IMR-90 (cell line): Measurements from ENCODE around the gene TBC1D22A. TPM values are rescaled to one million over a fixed set of nuclear protein-coding genes. Genes with fewer than 3 reads are reported as not detected.

ENCODE experiments used
- ATAC-seq: fragments of 200-7000 bp; cut with Tn5 transposase; 2 replicates; pipeline ENCODE4 v1.9.1; 2020; ENCODE audit warnings: low read depth, mild to moderate bottlenecking, moderate library complexity
- BruUV-seq: library from RNA; stranded (reverse); fragments of 400-500 nt; replicated peaks from 2 replicates; lab custom pipeline; 2021; lab: Mats Ljungman, UMichigan
- CTCF ChIA-PET: fragments of 300-600 bp; formaldehyde crosslinking; extraction: SDS; loops from one replicate; lab custom pipeline; 2021; ENCODE audit warnings: antibody characterized with exemption; lab: Yijun Ruan, JAX
- POLR2A ChIA-PET: fragments of 300-600 bp; sonication (Branson Sonifier 250); formaldehyde crosslinking; loops from one replicate; lab custom pipeline; 2022; ENCODE audit warnings: antibody characterized with exemption; ENCODE audit not compliant: unreplicated experiment; lab: Charles Lee
- DNase-seq: peaks from one replicate; pipeline ENCODE4 v3.0.0; 2013
- H2AFZ ChIP-seq: replicated peaks from 2 replicates; pipeline ENCODE3; 2013; ENCODE audit warnings: low read length, mild to moderate bottlenecking; ENCODE audit not compliant: poor library complexity
- H2AK5ac ChIP-seq: 2 replicates; pipeline ENCODE4 v1.6.1; 2013; ENCODE audit warnings: low read depth, low read length, inconsistent platforms
- H2AK9ac ChIP-seq: replicated peaks from 2 replicates; pipeline ENCODE3; 2013; ENCODE audit warnings: mild to moderate bottlenecking, low read depth, low read length, moderate library complexity; ENCODE audit not compliant: poor library complexity
- H2BK120ac ChIP-seq: 2 replicates; pipeline ENCODE4 v1.6.1; 2013; ENCODE audit warnings: low read depth, low read length, inconsistent platforms
- H2BK15ac ChIP-seq: 3 replicates; pipeline ENCODE4 v1.6.1; 2013; ENCODE audit warnings: low read depth, low read length, inconsistent platforms
- H2BK20ac ChIP-seq: 2 replicates; pipeline ENCODE4 v1.6.1; 2013; ENCODE audit warnings: low read depth, mild to moderate bottlenecking, inconsistent platforms, low read length, moderate library complexity
- H2BK5ac ChIP-seq: 2 replicates; pipeline ENCODE4 v1.6.1; 2013; ENCODE audit warnings: mild to moderate bottlenecking, low read depth, low read length, inconsistent platforms; ENCODE audit not compliant: poor library complexity, severe bottlenecking
- H3K14ac ChIP-seq: replicated peaks from 2 replicates; pipeline ENCODE4 v1.6.1; 2013; ENCODE audit warnings: low read depth, low read length, inconsistent platforms
- H3K18ac ChIP-seq: 2 replicates; pipeline ENCODE4 v1.6.1; 2013; ENCODE audit warnings: low read depth, low read length, control low read depth
- H3K23ac ChIP-seq: 2 replicates; pipeline ENCODE4 v1.6.1; 2013; ENCODE audit warnings: low read depth, low read length, inconsistent platforms
- H3K27ac ChIP-seq: 2 replicates; pipeline ENCODE4 v1.5.1; 2013; ENCODE audit warnings: mild to moderate bottlenecking, control low read depth, low read length; ENCODE audit not compliant: insufficient read depth
- H3K27me3 ChIP-seq: 2 replicates; pipeline ENCODE4 v1.6.1; 2013; ENCODE audit warnings: low read length; ENCODE audit not compliant: control insufficient read depth, insufficient read depth
- H3K36me3 ChIP-seq: 2 replicates; pipeline ENCODE4 v1.6.1; 2013; ENCODE audit warnings: low read length, mixed read lengths; ENCODE audit not compliant: control insufficient read depth, insufficient read depth
- H3K4ac ChIP-seq: 2 replicates; pipeline ENCODE4 v1.6.1; 2013; ENCODE audit warnings: low read depth, low read length, inconsistent platforms
- H3K4me1 ChIP-seq: 2 replicates; pipeline ENCODE4 v1.6.1; 2013; ENCODE audit warnings: low read length, mixed read lengths; ENCODE audit not compliant: control insufficient read depth, insufficient read depth
- H3K4me2 ChIP-seq: 2 replicates; pipeline ENCODE4 v1.6.1; 2013; ENCODE audit warnings: low read depth, mild to moderate bottlenecking, control low read depth, low read length, moderate library complexity
- H3K4me3 ChIP-seq: 2 replicates; pipeline ENCODE4 v1.5.1; 2013; ENCODE audit warnings: low read depth, mild to moderate bottlenecking, control low read depth, low read length, moderate library complexity; ENCODE audit not compliant: insufficient read depth
- H3K56ac ChIP-seq: 2 replicates; pipeline ENCODE4 v1.6.1; 2013; ENCODE audit warnings: low read length, inconsistent platforms; ENCODE audit not compliant: insufficient read depth; ENCODE audit errors: extremely low read depth
- H3K79me1 ChIP-seq, 2 experiments: 2 replicates each; pipeline ENCODE4 v1.6.1; 2013; ENCODE audit warnings: low read length in 2 of 2, inconsistent platforms in 1 of 2, low read depth in 1 of 2
- H3K9ac ChIP-seq: 2 replicates; pipeline ENCODE4 v1.6.1; 2013; ENCODE audit warnings: low read depth, low read length, control low read depth
- H3K9me1 ChIP-seq: 2 replicates; pipeline ENCODE4 v1.6.1; 2013; ENCODE audit warnings: low read length, inconsistent platforms; ENCODE audit not compliant: insufficient read depth
- H3K9me3 ChIP-seq: 2 replicates; pipeline ENCODE4 v1.6.1; 2013; ENCODE audit warnings: low read length; ENCODE audit not compliant: control insufficient read depth, insufficient read depth
- H4K20me1 ChIP-seq: 2 replicates; pipeline ENCODE4 v1.6.1; 2013; ENCODE audit warnings: low read length, inconsistent platforms; ENCODE audit not compliant: insufficient read depth
- H4K5ac ChIP-seq: 2 replicates; pipeline ENCODE4 v1.6.1; 2013; ENCODE audit warnings: mild to moderate bottlenecking, low read depth, low read length, control low read depth
- H4K8ac ChIP-seq, 2 experiments: 2 replicates each; pipeline ENCODE4 v1.6.1; 2013; ENCODE audit warnings: low read depth in 2 of 2, low read length in 2 of 2, control low read depth in 1 of 2, inconsistent platforms in 1 of 2
- H4K91ac ChIP-seq: 2 replicates; pipeline ENCODE4 v1.6.1; 2013; ENCODE audit warnings: low read depth, low read length, inconsistent platforms; ENCODE audit not compliant: insufficient read depth
- BHLHE40 ChIP-seq: fragments of 150-350 bp; IDR thresholded peaks from 2 replicates; pipeline ENCODE4 v1.6.1; 2016; ENCODE audit warnings: mild to moderate bottlenecking, low read depth, low read length
- CEBPB ChIP-seq: IDR thresholded peaks from 2 replicates; pipeline ENCODE4 v1.6.1; 2012; ENCODE audit warnings: low read depth, low read length, improper control_type of control experiment
- CHD1 ChIP-seq: IDR thresholded peaks from 2 replicates; pipeline ENCODE4 v1.6.1; 2012; ENCODE audit warnings: low read depth, low read length, improper control_type of control experiment
- FOS ChIP-seq: fragments of 150-350 bp; IDR thresholded peaks from 2 replicates; pipeline ENCODE4 v1.6.1; 2016; ENCODE audit warnings: low read depth, low read length
- MAFK ChIP-seq: IDR thresholded peaks from 2 replicates; pipeline ENCODE4 v1.6.1; 2012; ENCODE audit warnings: low read depth, low read length, improper control_type of control experiment
- MAZ ChIP-seq: IDR thresholded peaks from 2 replicates; pipeline ENCODE4 v1.6.1; 2012; ENCODE audit warnings: low read depth, mild to moderate bottlenecking, low read length, improper control_type of control experiment, moderate library complexity, borderline replicate concordance
- MXI1 ChIP-seq: IDR thresholded peaks from 2 replicates; pipeline ENCODE4 v1.6.1; 2012; ENCODE audit warnings: low read depth, mild to moderate bottlenecking, low read length, moderate library complexity, borderline replicate concordance
- NFE2L2 ChIP-seq: fragments of 150-350 bp; IDR thresholded peaks from 2 replicates; pipeline ENCODE4 v1.6.1; 2016; ENCODE audit warnings: low read depth, mild to moderate bottlenecking, low read length
- RAD21 ChIP-seq: IDR thresholded peaks from 2 replicates; pipeline ENCODE4 v1.6.1; 2012; ENCODE audit warnings: low read length, improper control_type of control experiment
- RCOR1 ChIP-seq: IDR thresholded peaks from 2 replicates; pipeline ENCODE4 v1.6.1; 2012; ENCODE audit warnings: mild to moderate bottlenecking, low read length, improper control_type of control experiment; ENCODE audit not compliant: insufficient replicate concordance
- RFX5 ChIP-seq: IDR thresholded peaks from 2 replicates; pipeline ENCODE4 v1.8.0; 2012; ENCODE audit warnings: low read depth, mild to moderate bottlenecking, low read length, moderate library complexity
- SMC3 ChIP-seq: fragments of 150-350 bp; IDR thresholded peaks from 2 replicates; pipeline ENCODE4 v1.6.1; 2016; ENCODE audit warnings: low read depth, mild to moderate bottlenecking, antibody characterized with exemption, low read length, moderate library complexity
- WGBS, 2 experiments: methylation state at CpG; one replicate each; pipeline versions ENCODE4 v1.1.5 to v1.1.7; 2013; ENCODE audit warnings: missing lambda C conversion rate in 2 of 2; ENCODE audit not compliant: insufficient read length in 1 of 2; ENCODE audit errors: extremely low coverage in 2 of 2; 5-methylcytosine and 5-hydroxymethylcytosine counted together
- dilution Hi-C: fragments of 300-500 bp; cut with HindIII; formaldehyde crosslinking; loops from one replicate; pipeline ENCODE4 v1.14.3; 2018; ENCODE audit warnings: low sequenced_read_pairs; ENCODE audit not compliant: unreplicated experiment
- in situ Hi-C: fragments of 300-500 bp; cut with MboI; formaldehyde crosslinking; loops from 3 replicates; pipeline ENCODE4 v1.14.3; 2019; ENCODE audit warnings: low sequenced_read_pairs, inconsistent platforms, mixed read lengths
- intact Hi-C: fragments of 100-400 bp; cut with micrococcal nuclease; formaldehyde crosslinking; loops from 2 replicates; pipeline ENCODE4 v1.10.0; 2022
- polyA plus RNA-seq, 3 experiments: library from polyadenylated mRNA; depleted of rRNA; stranded (reverse); fragments of >200 nt; gene quantifications; 2 replicates each; pipeline ENCODE4 v1.2.3, GENCODE V29; 2012; ENCODE audit warnings: low replicate concordance in 1 of 3
- total RNA-seq: library from RNA; depleted of rRNA; stranded (reverse); fragments of >200 nt; gene quantifications from 2 replicates; pipeline ENCODE4 v1.2.3, GENCODE V29; 2012
- TF ChIP-seq, protein P1 (sequence below): fragments of 150-350 bp; IDR thresholded peaks from 2 replicates; pipeline ENCODE4 v1.6.1; 2017; ENCODE audit warnings: mild to moderate bottlenecking, antibody characterized with exemption, low read length, low read depth
- TF ChIP-seq, protein P2 (sequence below): fragments of 150-350 bp; IDR thresholded peaks from 2 replicates; pipeline ENCODE4 v1.6.1; 2016; ENCODE audit warnings: low read depth, mild to moderate bottlenecking, low read length, moderate library complexity, borderline replicate concordance
- TF ChIP-seq, protein P3 (sequence below): conservative IDR thresholded peaks from 2 replicates; pipeline ENCODE4 v1.5.1; 2012; ENCODE audit warnings: mild to moderate bottlenecking, low read depth, low read length, improper control_type of control experiment

TBC1D22A gene
- total and polyA plus RNA-seq, 2 of the 4 experiments (the other 2 are of a cell fraction): 9.0 to 16.7 TPM

- 96% methylated on average over 3 of the region's 6 CpGs; no CpG with 5 or more reads in 1 of the 2 experiments for WGBS, 2 experiments
- H3K14ac ChIP-seq: no peak overlapping the region
- no peak overlapping the region for H2AK9ac ChIP-seq
- H3K9ac ChIP-seq: no peak overlapping the region
- no peak for TF ChIP-seq CEBPB
- no peak for TF ChIP-seq SMC3
- TF ChIP-seq RAD21: no peak
- no peak for TF ChIP-seq RCOR1
- TF ChIP-seq MAZ: no peak
- TF ChIP-seq MAFK: no peak
- TF ChIP-seq, protein P1, sequence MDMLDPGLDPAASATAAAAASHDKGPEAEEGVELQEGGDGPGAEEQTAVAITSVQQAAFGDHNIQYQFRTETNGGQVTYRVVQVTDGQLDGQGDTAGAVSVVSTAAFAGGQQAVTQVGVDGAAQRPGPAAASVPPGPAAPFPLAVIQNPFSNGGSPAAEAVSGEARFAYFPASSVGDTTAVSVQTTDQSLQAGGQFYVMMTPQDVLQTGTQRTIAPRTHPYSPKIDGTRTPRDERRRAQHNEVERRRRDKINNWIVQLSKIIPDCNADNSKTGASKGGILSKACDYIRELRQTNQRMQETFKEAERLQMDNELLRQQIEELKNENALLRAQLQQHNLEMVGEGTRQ: no peak
- no peak for TF ChIP-seq MXI1
- TF ChIP-seq, protein P2, sequence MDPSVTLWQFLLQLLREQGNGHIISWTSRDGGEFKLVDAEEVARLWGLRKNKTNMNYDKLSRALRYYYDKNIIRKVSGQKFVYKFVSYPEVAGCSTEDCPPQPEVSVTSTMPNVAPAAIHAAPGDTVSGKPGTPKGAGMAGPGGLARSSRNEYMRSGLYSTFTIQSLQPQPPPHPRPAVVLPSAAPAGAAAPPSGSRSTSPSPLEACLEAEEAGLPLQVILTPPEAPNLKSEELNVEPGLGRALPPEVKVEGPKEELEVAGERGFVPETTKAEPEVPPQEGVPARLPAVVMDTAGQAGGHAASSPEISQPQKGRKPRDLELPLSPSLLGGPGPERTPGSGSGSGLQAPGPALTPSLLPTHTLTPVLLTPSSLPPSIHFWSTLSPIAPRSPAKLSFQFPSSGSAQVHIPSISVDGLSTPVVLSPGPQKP: no peak
- no peak for TF ChIP-seq CHD1
- TF ChIP-seq BHLHE40: no peak
- no peak for TF ChIP-seq FOS
- TF ChIP-seq, protein P3, sequence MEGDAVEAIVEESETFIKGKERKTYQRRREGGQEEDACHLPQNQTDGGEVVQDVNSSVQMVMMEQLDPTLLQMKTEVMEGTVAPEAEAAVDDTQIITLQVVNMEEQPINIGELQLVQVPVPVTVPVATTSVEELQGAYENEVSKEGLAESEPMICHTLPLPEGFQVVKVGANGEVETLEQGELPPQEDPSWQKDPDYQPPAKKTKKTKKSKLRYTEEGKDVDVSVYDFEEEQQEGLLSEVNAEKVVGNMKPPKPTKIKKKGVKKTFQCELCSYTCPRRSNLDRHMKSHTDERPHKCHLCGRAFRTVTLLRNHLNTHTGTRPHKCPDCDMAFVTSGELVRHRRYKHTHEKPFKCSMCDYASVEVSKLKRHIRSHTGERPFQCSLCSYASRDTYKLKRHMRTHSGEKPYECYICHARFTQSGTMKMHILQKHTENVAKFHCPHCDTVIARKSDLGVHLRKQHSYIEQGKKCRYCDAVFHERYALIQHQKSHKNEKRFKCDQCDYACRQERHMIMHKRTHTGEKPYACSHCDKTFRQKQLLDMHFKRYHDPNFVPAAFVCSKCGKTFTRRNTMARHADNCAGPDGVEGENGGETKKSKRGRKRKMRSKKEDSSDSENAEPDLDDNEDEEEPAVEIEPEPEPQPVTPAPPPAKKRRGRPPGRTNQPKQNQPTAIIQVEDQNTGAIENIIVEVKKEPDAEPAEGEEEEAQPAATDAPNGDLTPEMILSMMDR: no peak
- no peak for TF ChIP-seq NFE2L2
- no peak for TF ChIP-seq RFX5
- no peaks in the 10 kb centered on the region for H3K9me3 ChIP-seq
- no peak overlapping the region for H2AFZ ChIP-seq
- H3K4me1 ChIP-seq: peaks cover 8% of the 10 kb centered on the region
- no peak overlapping the region for H3K4me3 ChIP-seq
- H3K56ac ChIP-seq: no peak overlapping the region
- H4K20me1 ChIP-seq: peaks cover 22% of the 10 kb centered on the region; the same call in 1 of the 2 replicates
- no peak overlapping the region for H3K23ac ChIP-seq
- H4K91ac ChIP-seq: no peak overlapping the region
- ATAC-seq (no peak), DNase-seq (no peak)
- H3K9me1 ChIP-seq: peaks cover 10% of the 10 kb centered on the region
- H2BK5ac ChIP-seq: no peak overlapping the region
- no peak overlapping the region for H4K8ac ChIP-seq
- peaks cover 41 to 69% of the 10 kb centered on the region in 2 experiments for H3K79me1 ChIP-seq
- ChIA-PET POLR2A (no interaction called here), CTCF (no interaction called here)
- H3K18ac ChIP-seq: no peak overlapping the region
- H3K36me3 ChIP-seq: peaks cover 5% of the 10 kb centered on the region; the same call in 1 of the 2 replicates
- dilution Hi-C loops: no loop called here
- no peak overlapping the region for H4K5ac ChIP-seq
- H2AK5ac ChIP-seq: no peak overlapping the region
- intact Hi-C loops: loop anchor here (10.0 kb wide), 1 partner anchor 305 kb away; no protein-coding TSS in a partner anchor
- H3K4ac ChIP-seq: no peak overlapping the region
- no peak overlapping the region for H2BK20ac ChIP-seq
- no TSS peak for BruUV-seq
- no peak overlapping the region for H2BK15ac ChIP-seq
- H2BK120ac ChIP-seq: no peak overlapping the region
- H3K4me2 ChIP-seq: no peak overlapping the region
- no peak overlapping the region for H3K27ac ChIP-seq
- no peaks in the 10 kb centered on the region for H3K27me3 ChIP-seq
- in situ Hi-C loops: no loop called here
Observed at GRCh38 chr22:46849951-46850350, 87.5 kb downstream of the TBC1D22A start.
